Stimulated activated CD8-positive, alpha-beta memory T cell treated with anti-CD3 and anti-CD28 coated beads, Interleukin-4, amount 100 ng/mL, for 4 hours (primary cell): ENCODE results near the gene SLC8A1.

Experiments
- DNase-seq, 2 donors: peaks; one replicate each; pipeline ENCODE4 v3.0.0-alpha.2; 2020; ENCODE audit warnings: low read depth in 2 of 2, low spot score in 1 of 2

SLC8A1 gene

DNA sequence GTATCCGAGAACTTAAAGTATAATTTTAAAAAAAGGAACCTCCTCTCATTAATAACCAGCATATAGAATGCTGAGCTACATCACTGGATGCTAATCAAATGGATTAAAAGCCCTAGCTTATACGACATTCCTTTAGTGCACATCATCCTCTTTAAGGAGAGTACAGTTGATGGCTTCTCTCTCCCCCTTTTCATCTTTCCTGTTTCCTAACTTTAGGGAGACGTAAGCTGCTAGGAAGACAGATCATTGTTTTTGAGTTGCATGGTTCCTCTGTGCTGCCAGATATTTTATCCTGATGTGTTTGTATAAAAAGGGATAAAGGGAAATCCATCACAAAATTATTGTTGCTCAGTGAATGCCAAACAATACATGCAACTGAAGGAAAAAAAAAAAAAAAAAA is 94.2 kb downstream of the SLC8A1 start:
- no peak for DNase-seq

GRCh38 chr2:40355451-40355850 is 96.4 kb downstream of the SLC8A1 start:
- DNase-seq: no peak

GRCh38 chr2:40353231-40353630 is 98.7 kb downstream of the SLC8A1 start:
- DNase-seq: no peak

DNA sequence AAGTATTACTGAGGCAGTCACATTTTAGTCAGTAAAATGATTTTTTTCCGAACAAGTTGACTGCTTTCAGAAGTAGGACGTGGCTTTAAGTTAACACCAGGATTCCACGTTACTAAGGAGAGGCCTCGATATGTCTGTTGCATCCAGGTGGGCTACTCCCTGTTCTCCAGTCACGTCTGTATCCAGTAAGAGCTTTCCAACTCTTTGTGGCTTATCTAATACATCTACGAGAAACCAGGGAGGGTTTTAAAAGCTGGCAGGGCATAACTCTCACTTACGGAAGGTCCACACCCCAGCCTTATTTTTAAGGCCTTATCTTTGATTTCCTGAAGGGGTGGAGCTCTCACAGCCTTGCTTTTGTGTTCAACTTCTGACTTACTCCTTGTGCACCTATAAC is 99.2 kb downstream of the SLC8A1 start:
- DNase-seq: no peak

DNA sequence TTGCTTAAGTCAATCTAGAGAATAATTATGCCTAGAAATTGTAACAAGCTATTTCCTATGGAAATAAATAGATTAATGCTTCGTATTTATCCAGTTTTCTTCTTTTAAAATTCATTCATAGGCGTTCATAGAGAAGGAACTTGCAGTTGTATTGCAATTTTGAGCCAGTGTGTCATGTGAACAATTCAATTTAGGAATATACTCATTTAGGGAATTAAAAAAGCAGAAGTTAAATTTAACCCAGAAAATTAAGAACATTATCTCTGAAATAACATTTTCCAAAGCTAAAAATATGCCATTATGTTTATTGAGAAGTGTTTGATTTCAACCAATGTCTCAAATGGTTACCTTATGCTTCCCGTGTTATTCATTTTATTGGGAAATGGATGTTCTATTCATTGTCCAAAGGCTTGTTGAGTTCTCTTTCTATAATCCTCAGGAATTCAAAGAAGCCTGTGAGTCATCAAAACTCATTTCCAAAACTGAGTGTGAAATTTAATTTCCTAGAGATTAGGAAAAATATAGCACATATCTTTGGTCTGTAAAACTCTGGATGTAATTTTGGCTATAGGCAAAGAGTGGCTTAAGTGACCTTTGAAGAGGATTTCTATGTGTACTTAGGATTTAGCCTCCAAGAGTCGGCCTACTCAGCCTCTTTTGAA is 99.7 kb downstream of the SLC8A1 start:
- DNase-seq: no peak

DNA sequence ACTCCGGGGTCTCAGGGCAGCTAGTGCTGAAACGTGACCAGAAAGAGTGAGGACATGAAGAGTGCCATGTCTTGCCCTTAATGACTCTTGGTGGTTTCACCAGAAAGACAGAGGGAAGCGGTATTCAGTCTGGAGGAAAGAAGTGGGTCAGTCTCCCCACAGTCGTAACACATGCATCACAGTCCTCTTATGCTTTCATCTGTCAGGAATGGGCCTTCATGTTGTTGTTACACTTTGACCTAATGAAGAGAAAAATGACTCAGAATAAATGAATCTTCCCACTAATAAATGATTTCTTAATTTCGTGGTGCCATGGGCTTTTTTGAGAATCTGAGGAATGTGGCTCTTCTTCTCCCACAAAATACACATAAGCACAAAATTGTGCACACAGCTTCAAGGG is 103.2 kb downstream of the SLC8A1 start:
- no peak for DNase-seq

DNA sequence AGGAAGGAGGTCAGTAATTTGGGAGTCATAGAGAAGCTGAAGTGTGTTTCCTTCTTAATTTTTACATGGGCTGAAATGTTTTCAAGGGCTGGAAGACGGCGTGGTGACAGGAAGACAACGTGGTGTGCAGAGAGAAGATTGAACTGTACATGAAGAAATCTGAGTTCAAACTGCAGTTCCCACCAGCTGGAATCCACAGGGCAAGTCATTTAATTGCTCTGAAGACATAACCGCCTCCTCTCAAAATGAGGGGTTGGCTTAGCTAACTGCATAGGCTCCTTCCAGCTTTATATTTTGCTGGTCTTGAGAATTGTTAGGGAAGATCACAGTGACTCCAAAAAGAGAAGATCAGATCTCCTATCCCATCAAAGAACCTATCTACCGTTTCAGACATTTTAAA is 103.9 kb downstream of the SLC8A1 start:
- no peak for DNase-seq

DNA sequence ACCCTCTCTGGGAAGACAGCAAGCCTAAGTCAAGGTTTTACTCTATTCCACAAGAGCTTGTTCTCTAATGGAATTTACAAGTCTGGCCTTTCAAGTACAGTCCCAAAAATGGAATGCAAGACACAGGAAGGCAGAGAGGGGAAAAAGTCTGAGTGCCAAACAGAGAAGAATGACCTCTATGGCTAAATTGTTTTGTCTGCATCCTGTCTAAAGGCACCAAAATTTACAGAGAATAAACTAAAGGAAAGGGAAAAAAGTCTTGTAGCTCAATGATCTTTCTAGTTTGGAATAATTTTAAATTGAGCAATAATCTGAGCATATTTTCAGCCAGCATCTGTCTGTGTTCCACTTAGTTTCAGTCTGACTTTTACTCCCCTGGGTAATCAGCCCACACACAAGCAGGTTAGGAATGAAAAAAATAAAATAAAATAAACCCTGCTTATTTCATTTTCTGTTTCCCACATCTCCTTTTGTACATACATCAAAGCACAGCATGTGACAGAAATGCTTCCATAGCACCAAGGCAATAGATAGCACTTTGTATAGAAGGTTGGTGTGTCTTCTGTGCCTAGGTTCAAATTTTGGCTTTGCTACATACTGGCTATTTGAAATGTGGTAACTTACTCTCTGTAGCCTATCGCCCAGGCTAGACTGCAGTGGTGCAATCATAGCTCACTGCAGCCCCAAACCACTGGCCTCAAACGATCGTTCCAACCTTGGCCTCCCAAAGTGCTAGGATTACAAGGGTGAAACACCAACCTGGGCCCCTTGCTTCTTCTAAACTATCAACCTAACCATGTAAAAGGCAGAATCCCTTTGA is 105.1 kb downstream of the SLC8A1 start:
- DNase-seq: no peak

DNA sequence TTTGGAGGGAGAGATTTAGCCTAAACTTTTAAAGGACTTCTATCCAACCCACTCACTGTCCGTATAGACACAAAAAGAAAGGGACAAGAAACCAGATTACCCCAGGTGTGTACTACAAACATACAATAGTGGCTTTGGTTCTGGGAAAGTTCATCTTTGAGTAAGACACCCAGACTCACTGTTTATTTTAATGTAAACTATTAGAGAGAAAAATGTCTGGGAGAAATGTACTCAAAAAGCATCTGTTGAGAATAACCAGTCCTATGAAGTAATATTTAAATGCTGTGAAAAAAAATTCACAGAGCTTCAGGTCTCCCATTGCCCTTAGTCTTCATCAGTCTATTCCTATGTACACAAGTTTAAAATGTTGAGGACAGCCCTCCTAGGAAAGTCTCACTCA is 107.5 kb downstream of the SLC8A1 start:
- no peak for DNase-seq

DNA sequence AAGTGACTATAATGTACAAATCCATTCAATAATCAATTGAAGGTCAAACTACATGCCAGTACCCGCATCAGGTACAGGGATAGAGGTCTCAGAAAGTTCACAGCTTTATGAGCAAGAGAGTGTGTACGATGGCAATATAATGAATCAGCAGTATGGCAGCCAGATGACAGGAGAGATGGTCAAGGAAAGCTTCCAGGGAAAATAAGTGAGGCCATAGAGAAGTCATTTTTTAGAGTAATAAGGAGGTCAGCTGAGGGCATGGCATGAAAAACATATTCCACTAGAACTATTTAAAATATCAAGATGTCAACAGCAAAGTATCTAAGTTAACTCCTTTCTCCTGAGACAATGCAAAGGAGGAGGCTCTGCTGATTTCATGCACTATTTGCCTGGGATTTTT is 108.0 kb downstream of the SLC8A1 start:
- DNase-seq: no peak

DNA sequence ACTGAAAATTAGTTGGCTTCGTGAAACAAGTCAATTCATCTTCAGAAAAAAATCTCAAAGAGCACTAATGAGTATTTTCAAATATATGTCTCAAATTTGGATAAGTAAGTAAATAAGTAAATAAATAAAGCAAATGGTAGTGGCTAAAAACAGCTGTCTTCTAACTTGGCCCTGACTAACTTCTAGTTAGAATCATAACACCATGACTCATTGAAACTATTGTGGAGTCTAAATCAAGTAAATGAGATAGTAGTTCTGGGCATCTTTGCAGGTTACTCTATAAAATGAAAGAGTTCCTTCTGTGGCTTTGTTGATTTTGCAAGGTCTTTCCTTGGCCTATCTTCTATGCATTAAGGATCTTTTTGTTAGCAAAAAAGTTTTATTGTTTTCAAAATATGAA is 110.7 kb downstream of the SLC8A1 start:
- no peak for DNase-seq

DNA sequence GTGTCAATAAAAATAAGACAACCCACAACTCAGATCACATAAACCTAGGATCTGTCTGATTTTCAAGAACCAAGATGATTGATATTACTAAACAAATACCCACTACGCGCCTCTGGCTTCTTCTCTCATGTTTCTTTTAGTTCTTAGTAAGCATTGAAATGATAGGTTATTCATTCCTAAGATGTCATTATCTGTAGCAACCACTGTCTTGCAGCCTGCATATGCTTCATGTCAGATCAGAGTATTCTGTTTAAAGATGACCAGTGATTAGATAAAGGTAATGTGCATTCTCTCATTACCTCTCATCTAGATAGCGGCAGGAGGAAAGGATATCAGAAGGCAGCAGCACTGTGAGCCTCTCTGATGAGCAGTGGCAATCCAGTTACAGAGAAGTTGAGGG is 112.9 kb downstream of the SLC8A1 start:
- DNase-seq: no peak

DNA sequence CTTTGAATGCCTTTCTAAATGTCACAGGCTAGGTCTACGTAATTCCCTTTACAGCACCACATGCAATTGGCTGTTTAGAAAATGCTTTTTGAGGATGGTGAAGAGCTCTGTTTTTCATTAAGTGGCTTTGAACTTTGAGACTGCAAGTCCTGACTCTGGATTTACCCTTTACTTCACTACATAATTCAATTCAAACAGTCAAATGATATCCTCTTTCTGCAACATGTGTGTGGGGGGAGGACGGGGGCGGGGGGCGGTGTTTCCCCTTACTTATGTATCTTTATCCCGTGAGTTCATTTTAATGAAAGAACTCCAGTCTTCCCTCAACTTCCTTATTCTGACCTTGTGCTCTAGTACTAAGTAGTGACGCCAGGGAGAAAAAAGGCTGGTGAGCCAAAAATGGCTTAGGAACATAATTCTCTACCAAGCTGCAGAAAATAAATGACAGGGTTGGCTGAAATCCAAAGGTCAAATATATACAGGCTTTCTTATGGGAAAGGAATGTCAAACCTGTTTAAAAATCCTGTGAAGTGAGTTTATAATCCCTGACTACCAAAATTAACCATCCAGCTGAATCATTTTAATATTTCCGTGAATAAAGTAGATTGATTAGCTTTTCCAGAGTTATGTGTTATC is 119.6 kb downstream of the SLC8A1 start:
- no peak for DNase-seq

- DNase-seq: no peak
Observed at GRCh38 chr2:40330096-40330495, 121.8 kb downstream of the SLC8A1 start.

DNA sequence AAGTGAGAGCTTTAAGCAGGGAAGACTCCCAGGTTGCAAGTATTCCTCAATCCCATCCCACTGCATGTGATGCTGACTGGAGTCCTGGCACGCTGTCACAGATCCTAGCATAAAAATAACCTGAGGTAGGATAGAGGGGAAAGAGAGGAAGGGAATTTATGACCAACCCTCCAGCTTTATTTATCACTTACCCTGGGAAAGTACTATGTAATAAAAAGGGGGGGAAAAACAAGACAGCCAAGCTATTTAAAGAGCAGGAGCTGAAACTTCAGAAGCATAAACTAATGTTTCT is 122.2 kb downstream of the SLC8A1 start:
- DNase-seq: no peak

DNA sequence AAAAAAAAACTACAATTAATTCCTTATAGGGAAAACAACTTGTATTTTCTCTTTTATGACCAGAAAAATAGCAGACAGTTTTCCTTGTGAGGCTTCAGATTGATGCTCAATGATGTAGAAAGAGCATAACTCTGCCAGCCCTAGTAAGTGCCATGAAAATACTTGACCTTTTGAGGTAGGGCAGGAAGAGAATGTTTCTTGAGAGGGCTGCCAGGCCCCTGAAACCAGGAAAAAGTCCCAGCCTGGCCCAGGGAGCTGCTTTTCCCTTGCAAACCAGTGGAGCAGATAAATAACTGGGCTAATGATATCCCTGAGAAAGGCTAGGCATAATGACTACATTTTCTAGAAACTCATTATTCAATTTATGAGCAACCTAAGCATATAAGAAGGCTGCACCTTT is 126.8 kb downstream of the SLC8A1 start:
- DNase-seq: no peak

GRCh38 chr2:40324656-40325055 is 127.2 kb downstream of the SLC8A1 start:
- no peak for DNase-seq

DNA sequence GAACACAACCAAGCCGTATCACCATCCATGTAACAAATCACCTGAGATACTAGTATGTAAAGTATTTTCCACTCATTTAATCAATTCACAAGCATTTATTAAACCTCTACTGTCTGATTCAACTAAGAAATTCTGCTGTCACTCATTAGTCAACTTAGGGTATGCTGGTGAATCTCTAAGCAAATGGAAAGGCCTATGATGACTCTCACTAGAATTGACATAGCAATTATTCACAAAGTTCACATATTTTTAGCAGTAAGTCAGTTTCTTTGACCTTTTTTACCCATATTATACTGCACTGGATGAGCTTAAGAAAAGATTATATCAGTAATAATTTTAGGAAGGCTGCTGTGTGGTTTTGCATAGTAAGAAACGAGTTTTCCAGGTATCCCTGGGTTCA is 130.1 kb downstream of the SLC8A1 start:
- DNase-seq: no peak

DNA sequence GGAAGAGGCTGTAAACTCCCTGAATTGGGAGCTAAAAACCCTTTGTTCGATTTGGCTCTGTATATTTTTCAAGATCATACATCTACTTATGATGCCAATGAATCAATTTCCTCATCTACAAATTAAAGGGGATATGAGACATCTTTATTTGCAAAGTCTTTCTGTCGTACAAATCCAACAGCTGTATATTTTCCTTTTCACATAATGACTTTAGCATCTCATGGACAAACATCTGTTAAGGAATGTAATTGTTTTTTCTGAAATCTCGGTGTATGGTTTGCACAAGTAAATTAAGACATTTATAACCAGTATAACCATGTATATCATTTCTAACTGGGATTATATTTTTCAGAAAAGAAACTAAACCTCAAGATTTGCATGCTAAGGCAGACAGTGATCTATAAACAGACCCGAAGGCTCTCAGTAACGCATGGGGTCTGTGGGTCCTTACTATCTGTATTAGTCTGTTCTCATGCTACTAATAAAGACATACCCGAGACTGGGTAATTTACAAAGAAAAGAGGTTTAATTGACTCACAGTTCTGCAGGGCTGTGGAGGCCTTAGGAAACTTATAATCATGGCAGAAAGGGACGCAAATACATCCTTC is 130.8 kb downstream of the SLC8A1 start:
- no peak for DNase-seq

- DNase-seq: no peak
Observed at GRCh38 chr2:40318921-40319320, 133.0 kb downstream of the SLC8A1 start.

- no peak for DNase-seq
Observed at GRCh38 chr2:40317761-40318160, 134.1 kb downstream of the SLC8A1 start.

DNA sequence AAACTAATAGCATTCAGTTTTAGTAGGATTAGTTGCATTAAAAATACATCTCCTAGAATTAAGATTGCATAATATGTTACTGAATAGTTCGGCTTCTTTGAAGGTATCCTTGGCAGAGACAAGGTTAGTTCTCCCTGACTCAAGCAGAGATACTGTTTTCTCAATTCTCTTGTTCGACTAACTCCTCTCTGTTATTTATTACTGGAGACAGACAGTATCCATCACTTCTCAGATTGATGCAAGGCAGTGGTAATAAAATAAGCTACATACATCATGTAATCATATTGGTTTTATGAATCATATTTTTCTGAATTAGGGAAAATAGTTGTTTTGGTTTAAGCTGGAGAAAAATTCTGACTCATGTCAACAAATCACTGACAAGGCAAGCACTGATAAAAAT is 134.8 kb downstream of the SLC8A1 start:
- no peak for DNase-seq
